SU-DHL-6 (cell line): ENCODE data around the gene SPATS1.

Experiments used
- CTCF ChIP-seq: fragments of 200-600 bp; sonication (generic); IDR thresholded peaks from one replicate; pipeline ENCODE4 v1.5.1; 2017; ENCODE audit warnings: antibody characterized with exemption, mild to moderate bottlenecking, low read length, moderate library complexity; ENCODE audit not compliant: insufficient read depth, poor library complexity, severe bottlenecking
- EZH2phosphoT487 ChIP-seq: fragments of 200-600 bp; sonication (generic), shearing (Covaris generic); conservative IDR thresholded peaks from 2 replicates; pipeline ENCODE4 v1.6.1; 2018; ENCODE audit warnings: mild to moderate bottlenecking, antibody characterized with exemption, low read length, moderate library complexity, mixed read lengths

GRCh38 chr6:44312901-44313788 lies 29.3 kb upstream of the SPATS1 start, which contains the start of gene AARS2:
- TF ChIP-seq CTCF: peak; percentile 100
- TF ChIP-seq EZH2phosphoT487: no peak
